Activated CD4-positive, alpha-beta T cell treated with anti-CD3 and anti-CD28 coated beads, Interleukin-10, Interleukin-2, amounts not matched to agents 100 ng/mL and 50 ng/mL, durations not matched to agents 16 hours and 8 hours (primary cell): ENCODE measurements around the gene ACTN1.

Experiments used
- DNase-seq: peaks from one replicate; pipeline ENCODE4 v3.0.0-alpha.2; 2020

ACTN1 gene

DNA sequence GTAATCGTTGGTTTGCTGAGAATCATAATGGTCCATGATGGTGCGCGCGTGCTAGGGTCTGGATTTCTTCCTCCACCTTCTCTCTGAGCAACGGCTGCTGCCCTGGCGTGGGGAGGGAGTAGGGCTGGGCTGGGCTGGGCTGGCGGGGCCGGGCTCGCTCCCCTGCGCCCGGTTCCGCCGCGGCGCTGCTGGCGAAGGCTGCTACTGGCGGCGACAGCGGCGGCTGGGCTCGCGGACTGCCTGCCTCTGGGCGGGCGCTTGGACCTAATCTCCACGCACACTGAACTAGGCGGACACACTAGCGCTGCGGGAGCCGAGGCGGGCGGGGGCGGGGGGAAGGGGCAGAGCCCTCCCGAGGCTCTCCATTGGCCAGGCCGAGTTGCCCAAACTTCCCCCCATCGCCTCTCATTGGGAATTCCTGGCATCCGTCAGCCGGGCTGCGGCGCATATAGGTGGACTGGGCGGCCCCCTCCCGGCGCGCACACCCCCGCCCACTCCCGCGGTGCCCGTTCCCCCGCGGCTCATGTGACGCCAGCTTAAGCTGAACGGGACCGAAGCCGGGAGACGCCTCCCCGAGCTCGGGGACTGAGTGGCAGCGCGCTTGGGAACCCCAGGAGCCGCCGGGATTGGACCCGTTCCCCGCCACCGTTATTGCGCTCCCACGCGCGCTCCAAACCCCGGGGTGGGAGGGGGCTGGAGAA lies at the start of gene ACTN1:
Gene ACTN1 (minus strand): TSS at position 282 of the 701 bp plus-strand sequence. CDS start 246 bp downstream, at position 36.
- peak; percentile 81 for DNase-seq

DNA sequence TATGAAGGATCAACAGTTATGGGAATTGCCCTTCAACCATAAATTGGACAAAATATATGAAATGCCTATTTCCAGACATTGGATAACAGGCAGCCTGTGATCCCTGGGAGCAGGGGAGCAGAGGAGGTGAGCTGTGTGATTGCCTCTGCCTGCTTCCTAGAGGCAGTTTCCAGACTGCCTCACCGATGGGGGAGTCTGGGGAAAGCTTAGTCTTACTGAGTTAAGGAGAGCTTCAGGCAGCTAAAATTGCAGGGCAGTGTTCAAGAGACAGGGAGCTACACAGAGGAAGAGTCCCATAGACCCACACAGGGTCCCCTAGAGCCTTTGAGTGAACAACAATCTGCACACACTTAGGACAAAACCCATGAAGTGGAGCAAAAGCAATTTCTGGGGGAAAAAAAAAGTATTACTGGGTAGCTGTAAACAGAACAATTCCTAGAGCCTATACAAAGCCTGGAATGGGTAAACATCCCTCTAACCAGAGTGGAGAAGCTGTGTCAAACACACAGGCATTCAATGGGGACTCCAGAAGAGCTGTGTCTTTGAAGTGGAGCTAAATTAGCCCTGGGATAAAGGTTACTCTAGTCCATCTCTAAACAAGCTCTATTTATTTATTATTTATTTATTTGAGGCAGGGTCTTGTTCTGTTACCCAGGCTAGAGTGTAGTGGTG lies 48.3 kb upstream of the ACTN1 start:
- DNase-seq = no peak

DNA sequence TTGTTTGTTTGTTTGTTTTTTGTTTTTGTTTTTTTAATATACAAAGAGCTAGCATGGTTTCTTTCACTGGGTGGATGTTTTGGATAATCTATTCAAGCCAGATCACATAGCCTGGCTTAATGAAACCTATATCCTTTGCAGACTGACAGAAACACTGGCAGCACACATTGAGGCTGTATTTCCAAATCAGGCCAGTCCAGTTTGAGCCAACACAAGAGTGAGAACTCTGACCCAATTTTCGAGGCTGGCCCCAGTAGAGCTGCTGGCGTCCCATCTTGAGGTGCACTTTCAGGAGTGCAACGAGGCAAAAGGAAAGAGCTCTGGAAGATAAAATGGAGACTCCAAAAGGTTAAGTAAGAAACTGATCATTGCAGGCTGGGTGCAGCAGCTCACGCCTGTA lies 43.9 kb upstream of the ACTN1 start:
- DNase-seq = no peak

DNA sequence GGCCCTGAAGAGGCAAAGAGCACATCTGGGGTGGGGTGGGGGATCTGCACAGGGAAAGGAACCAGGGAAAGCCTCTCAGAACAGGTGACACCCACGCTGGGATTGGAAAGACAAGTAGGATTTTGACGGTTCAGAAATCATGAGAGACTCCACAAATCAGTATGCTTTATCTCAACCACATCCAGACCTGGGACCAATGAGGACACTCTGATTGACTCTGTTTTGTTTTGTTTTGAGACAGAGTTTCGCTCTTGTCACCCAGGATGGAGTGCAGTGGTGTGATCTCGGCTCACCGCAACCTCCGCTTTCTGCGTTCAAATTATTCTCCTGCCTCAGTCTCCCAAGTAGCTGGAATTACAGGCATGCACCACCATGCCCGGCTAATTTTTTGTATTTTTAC lies 43.0 kb upstream of the ACTN1 start:
- DNase-seq = peak; percentile 11

DNA sequence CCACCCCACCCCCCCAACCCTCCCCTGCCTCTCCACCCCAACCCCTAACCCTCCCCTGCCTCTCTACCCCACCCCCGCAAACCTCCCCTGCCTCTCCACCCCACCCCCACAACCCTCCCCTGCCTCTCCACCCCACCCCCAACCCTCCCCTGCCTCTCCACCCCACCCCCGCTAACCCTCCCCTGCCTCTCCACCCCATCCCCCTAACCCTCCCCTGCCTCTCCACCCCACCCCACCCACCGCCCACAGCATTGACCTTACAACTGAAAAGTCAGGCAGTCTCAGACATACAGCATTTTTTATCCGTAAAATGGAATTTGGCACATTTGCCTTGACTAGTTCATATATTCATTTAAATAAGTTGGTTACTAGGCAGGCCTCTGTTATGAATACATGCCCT lies 38.6 kb upstream of the ACTN1 start:
- no peak for DNase-seq

DNA sequence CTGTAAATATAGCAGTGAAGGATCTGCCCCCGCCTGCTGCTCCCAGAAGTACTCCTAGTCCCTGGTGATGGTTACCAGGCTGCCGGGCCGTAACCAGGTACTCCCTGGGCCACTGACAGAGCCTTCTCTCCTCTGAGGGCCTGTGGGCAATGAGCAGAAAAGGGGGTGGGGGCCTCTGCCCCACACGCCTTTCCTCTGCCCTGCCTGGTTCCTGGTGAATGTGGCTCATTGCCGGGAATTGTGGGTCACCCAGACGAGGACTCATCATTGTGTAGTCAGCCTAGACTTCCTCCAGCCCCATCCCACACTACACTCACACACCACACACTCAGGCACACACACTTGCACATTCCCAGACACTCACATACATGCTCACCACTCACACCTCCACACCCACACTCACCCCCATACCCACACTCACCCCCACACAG lies 35.7 kb upstream of the ACTN1 start:
- DNase-seq = no peak

DNA sequence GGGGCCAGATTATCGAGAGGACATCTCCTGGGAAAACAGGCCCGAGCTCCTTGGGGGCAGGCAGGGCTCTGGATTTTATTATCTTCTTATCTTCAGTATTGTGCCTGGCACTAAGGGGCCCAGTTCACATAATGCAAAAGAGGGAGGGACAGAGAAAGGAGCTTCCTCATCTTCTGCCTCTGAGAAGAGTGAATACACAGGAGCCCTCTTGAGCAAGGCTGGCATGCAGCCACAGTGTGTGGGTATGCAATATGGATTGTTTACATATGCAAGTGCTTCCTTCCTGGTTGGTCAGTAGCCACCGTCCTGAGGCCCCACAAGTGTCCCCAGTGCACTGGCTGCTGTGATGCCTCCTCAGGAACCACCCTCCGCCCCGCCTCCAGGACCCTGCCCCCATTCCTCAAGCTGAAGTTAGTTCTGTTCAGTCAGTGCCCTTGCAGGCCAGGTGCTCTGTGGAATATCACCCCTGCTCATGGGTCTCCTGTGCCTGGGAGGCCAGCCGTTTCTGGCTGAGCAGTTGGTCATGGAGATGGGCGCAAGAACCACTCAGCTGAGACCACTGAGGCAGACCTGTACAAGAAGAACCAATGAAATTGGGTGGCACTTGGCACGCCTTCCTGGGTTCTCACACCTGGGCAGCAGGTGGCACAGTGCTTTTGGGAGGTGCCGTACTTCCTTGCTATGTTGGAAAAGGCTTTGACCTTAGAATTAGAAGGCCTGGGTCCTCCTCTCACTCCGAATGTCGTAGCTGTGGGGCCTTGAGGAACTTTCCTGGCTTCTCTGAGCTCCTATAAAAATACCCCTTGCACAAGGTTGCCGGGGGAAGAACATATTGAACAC lies 35.1 kb upstream of the ACTN1 start:
- no peak for DNase-seq

DNA sequence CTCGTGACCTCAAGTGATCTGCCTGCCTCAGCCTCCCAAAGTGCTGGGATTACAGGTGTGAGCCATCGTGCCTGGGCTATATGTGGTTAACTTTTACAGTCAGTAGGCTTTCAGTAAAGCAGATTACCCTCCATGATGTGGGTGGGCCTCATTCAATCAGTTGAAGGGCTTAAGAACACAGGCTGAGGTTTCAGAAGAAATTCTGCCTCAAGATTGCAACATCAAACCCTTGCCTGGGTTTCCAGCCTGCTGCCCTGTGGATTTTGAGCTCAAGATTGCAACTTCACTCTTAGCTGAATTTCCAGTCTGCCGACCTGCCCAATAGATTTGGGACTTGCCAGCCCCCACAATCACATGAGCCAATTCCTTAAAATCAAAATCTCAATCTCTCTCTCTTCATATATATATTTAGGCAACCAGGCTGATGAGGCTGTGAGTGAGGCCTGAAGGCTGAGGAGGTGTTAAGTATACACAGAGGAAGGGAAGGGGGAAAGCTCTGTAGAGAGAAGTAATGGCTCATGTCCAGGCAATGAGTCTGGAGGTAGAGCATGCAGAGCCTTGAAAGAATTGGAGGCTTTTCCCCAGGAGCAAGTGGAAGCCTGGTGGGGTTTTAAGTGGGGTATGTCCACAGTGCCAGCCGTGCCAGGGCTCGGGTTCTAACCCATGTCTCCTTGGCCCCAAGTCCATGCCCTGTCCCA lies 33.3 kb upstream of the ACTN1 start:
- no peak for DNase-seq

DNA sequence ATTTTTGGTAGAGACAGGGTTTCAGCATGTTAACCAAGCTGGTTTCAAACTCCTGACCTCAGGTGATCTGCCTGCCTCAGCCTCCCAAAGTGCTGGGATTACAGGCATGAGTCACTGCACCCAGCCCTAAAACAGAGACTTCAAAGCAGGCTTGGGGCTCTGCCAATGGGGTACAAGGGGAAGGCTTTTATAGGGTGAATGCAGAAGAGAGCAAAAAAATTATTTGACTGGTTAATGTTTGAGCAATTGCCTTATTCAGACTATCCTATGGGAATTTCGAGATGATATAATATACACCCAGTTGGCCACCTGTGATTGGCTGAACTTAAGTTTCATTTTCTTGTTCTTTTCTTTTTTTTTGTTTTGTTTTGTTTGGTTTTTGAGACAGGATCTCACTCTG lies 31.5 kb upstream of the ACTN1 start:
- DNase-seq = no peak

DNA sequence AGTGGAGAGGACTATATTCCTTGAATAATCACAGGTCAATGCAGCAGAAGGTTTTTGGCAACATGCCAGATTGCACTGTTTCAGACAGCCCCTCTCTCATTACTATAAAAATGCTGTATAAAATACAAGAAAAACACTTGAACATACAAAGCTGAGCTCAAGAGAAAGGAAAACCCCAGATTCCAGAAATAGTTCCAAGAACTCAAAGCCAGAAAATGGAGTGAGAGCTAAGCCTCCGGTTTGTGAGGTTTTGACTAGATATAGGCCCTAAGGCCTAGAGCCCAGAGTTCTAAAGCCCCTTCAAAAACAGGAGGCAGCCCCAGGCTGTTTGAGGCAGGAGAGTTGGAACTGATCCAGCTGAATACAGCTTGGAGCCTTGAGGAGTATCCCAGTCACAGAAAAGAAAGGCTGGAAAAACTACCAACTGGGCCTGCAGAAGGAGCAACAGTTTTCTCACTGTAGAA lies 29.4 kb upstream of the ACTN1 start:
- no peak for DNase-seq

DNA sequence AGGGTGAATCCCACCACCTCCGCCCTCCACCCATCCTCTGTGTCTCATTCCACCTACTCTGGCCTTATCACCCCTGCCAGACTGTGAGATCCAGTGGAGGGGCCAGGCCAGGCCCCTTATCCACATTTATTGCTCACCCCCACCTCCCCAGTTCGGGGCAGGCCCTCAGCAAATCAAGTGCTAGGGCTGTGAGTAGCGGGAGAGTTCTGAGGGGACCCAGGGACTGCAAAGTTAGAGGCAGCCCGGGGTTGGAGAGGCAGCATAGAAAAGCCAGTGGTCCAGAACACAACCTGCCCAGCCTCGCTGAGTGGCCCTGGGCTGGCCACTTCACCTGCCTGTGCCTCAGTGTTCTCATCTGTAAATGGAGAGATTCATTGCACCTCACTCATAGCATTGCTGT lies 27.2 kb upstream of the ACTN1 start:
- no peak for DNase-seq

DNA sequence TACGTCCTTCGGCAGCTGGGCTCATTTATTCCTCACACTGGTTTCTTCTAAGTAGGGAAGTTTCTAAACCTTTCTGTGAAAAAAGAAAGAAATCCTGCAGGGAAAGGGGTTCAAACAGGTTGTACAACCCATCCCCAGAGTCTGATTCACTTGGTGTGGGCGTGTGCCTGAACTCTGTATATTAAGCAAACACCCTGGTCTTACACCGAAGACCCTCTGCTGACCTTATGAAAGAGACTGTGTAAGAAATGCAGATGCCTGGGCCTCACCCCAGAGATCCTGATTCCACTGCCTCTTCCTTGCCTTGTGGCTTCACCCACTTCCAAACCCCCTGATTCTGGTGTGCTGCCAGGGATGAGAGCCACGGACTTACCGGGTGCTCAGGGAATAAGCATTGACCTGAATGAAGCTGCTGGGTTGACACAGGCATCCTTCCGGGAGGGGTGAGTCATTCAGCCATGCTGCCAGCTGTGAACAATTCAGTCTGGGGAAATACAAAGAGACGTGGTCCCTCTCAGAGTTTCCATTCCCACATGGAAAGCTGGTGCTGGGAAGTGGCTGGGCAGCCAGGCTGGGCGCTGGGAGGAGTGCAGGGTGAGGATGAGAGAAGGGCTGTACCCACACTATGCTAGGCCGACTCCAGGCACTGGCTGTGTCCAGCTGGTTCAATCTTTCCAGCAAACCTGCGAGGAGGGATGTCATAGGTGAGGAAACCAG lies 26.5 kb upstream of the ACTN1 start:
- no peak for DNase-seq

DNA sequence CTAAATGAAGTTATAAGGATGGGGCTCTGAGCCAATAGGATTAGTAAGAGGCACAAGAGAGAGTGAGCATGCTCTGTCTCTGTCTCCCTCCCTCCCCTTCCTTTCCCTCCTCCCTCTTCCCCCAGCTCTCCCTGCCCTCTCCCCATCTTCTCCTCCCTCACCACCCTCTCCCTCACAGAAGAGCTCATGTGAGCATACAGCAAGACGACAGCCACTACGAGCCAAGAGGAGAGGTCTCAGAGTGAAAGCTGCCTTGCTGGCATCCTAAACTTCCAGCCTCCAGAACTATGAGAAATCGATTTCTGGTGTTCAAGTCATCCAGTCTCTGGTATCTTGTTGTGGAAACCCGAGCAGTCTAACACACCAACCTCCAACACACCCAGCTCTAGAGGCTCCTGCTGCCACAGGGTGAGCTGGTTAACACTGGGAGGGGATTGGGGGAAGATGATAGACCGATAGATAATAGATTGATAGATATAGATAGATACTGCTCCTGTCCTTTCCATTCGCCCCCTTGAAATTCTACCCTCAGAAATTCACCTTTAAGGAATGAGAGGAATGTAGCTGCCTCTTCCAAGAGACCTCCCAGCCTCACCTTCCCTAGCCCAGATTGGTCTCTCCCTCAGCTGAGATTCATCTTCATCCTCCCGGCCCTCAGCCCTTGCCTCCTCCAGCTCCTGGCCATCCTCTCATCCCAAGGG lies 25.8 kb upstream of the ACTN1 start:
- no peak for DNase-seq

DNA sequence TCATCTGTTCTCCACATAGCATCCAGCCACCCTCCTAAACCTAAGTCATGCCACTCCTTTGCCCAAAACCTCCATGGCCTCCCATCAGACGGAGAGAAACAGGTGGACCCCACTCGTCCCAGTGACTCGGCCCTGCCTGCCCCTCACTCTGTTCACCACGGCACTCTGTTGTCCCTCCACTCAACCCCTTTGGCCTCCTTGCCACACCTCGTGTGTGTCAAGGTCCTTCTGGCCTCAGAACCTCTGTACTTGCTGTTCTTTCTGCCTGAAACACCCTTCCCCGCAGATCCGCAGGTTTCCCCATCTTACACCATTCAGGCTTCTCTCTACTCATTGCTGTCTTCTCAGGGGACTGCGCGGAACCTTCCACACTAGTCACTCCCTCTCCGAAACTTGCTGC lies 24.5 kb upstream of the ACTN1 start:
- DNase-seq = no peak

DNA sequence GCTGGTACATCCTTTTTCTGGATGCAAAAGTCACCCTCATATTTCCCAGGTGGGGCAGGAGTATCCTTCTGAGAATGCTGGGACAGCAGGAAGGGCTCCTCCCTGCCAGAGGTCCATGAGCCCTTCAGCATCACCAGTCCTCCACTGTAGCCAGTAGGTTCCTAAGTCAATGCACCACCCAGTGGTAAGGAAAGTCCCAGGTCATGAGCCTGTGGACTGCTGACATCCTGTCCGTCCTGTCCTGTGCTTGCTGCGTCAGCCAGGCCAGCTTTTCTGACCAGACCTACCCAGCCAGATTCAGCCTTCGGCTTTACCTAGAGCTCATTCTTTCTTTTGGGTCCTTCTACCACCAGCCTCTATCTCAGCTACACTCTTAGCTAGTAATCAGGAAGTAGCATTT lies 23.0 kb upstream of the ACTN1 start:
- no peak for DNase-seq

DNA sequence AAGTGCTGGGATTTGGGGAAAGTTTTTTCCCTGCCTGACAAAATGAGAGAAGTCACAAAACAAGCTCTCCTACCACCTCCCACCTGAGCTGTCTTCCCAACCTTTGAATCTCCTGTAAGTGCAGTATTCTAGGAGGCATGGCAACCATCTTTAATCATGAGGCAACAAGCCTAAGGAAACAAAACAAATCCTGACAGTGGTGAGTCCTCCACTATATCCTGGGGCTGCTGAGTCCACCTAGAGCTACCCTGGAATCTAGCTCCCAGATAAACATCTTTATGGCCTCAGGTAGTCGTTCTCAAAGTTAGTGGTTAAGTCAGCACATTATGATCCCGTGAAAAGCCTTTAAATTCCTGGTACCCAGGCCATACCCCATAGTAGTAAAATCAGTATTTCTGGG lies 22.3 kb upstream of the ACTN1 start:
- DNase-seq = no peak

DNA sequence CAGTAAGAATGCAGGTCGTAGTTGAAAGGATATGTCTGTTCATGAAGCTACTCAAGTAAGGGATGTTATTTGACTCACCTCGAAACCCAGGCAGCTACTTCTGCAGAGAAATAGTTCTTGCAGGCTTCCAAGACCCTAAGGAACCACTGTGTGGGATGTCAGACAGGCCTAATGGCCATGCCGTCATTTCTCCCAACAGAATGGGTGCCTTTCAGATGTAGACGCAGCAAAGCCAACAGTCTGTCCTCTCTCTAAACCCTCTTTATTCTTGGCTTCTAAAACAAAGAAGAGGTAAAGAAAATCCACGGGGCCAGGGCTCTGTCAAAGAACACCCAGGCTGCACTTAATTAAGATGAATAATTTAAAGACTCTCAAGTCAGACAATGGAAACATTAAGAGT lies 19.0 kb upstream of the ACTN1 start:
- no peak for DNase-seq

DNA sequence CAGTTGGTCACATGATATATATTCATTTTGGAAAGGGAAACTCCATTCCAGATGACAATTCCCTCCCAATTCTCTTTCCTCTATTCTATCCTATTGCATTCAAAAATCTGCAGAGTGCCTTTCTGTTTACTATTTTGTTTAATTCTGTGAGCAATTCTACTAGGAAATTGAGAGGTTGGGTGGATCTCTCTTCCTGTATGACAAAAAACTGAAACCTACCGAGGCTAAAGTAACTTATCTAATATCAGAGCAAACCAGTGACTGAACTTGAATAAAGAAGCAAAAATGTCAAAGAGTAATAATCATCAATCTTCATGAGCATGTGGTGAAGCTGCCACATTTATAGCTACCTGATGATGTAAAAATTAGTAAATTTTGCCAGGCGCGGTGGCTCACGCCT lies 16.6 kb upstream of the ACTN1 start:
- no peak for DNase-seq

DNA sequence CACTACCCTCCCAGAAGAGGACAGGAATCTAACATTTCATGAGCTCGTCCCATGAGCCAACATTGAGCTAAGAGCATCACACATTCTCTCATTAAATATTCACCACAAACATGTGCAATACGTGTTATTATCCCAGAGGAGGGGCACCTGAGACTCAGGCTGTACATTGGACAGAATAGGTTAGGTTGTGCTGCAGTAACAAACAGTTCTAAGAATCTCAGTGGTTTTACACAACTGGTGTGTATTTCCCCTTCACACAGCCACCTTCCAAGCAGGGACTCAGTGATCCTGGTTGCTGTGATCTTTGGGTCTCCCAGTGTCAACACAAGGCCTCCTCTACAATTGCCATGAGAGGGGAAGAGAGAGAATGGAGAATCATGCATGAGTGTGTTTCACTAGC lies 15.0 kb upstream of the ACTN1 start:
- no peak for DNase-seq

DNA sequence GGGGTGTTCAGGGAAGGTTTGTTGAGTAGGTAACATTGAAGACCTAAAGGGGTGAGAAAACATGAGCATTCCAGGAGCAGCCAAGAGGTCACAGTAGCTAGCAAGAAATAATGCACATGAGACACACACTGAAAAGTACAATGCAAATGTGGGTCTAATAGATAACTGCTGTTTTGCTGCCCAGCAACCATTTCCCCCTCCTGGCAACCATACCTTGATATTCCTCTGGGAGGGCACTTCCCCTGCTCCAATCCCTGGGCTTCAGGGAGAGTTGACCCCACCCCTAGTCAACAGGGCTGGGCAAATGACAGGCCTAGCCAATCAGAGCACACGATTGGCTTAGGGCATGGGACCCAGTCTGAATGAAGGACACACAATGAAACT lies 8.5 kb upstream of the ACTN1 start:
- DNase-seq = no peak

DNA sequence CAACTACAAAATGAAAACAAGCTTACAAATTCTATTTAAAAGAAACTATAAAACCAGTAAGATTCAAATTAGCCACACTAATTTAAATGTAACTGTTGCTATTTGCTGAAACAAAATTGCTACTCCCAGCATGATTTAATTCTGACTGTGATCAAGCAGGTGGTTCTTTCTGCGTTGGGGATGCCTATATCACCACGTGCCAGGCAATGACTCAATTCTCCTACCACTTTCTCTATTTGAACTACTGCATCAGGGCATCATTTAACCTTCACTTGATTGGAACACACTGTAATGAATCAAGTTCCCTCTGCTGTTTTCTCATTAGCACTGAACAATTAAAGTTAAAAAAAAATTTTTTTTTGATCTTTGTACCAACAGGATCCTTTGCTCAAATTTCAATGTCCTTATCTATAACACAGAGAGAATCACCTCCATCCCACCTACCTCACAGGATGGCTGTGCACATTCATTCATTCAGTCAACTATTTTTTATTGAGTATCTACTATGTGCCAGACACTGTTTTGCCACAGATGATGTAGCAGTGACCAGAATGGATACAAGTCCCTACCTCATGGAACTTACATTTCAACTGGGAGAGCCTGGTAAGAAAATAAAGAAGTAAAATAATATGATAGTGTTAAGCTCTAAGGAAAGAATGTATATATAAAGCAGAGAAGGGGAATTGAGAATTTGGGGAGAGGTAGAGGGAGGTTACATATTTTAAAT lies 8.0 kb upstream of the ACTN1 start:
- DNase-seq = peak; percentile 56
